ENCODE data around the gene PKNOX2.

Gene PKNOX2

DNA sequence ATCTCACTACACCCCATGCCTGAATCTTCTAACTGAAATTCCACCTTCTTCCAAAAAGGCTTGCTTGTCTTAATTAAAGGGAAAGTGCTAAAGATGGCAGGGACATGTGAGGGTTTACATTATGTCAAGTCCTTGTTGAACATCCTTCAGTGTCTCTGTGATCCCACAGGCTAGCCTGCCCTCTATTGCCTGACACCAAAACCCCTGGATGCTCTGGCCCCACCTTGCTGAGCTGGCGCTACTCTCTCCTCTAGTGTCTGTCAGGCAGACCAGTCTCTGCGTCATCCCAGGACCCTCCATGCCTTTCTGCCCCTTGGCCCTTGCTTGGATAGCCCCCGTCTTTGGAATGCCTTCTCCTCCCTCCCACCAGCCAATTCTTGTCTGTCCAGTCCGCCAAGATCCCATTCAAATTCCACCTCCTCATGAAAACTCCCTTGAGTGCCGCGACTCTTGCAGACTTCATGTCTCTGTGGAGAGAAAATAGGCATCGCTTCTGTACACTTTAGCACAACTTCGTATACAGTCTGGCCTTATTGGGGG is 69.3 kb downstream of the PKNOX2 start:
- no peak for DNase-seq (ENCODE audit: low read depth)

DNA sequence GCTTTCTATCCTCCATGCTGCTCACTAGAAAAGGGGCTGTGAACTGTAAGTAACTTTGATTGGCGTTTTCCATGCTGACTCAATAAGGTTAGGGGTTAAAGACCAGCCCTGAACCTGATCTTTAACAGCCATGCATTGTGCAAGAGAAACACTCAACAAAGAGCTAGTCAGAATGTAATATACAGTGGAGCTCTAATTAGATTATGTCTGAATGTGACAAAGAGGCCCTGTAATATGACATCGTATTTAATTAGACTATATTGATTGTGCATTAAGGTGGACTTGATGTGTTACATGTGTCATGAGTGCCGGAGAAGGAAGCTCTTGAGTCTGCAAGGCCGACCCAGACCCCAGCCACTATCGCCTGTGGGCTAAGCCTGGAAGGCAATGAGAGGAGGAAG is 70.5 kb downstream of the PKNOX2 start:
- no peak for DNase-seq (ENCODE audit: low read depth)

DNA sequence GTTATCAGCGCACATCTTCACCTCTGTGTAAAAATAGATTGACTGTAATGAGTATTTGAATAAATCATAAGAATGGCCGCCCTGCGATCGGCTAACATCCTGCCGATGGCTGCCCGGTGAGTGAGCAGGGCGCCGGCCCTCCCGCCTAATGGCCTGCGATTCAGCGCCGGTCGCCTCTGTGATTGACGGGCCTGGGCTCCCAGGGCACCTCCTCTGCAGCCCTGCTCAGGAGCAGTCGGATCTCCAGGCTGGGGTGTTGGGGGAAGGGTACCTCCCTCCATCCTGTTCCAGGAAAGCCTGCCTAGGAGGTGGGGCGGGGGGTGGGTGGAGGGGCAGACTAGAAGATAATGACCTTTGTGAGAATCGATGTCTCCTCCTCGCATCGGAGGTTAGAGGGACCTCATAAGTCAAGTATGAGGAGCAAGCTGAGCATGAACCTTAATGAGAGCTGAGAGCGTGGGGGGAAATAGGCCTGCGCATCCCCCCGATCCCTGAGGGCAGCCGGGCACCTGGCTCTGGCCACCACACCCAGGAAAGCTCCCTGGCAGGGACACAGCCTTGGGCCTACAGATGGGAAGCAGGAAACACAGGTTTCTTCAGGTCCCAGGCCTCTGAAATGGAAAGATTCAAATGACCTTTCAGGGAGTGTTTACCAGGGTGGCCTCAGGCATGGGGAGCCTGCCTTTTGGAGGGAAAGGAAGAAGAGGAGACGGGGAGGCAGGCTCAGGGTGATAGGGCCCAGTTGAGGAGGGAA is 71.7 kb downstream of the PKNOX2 start:
- DNase-seq (ENCODE audit: low read depth): no peak

DNA sequence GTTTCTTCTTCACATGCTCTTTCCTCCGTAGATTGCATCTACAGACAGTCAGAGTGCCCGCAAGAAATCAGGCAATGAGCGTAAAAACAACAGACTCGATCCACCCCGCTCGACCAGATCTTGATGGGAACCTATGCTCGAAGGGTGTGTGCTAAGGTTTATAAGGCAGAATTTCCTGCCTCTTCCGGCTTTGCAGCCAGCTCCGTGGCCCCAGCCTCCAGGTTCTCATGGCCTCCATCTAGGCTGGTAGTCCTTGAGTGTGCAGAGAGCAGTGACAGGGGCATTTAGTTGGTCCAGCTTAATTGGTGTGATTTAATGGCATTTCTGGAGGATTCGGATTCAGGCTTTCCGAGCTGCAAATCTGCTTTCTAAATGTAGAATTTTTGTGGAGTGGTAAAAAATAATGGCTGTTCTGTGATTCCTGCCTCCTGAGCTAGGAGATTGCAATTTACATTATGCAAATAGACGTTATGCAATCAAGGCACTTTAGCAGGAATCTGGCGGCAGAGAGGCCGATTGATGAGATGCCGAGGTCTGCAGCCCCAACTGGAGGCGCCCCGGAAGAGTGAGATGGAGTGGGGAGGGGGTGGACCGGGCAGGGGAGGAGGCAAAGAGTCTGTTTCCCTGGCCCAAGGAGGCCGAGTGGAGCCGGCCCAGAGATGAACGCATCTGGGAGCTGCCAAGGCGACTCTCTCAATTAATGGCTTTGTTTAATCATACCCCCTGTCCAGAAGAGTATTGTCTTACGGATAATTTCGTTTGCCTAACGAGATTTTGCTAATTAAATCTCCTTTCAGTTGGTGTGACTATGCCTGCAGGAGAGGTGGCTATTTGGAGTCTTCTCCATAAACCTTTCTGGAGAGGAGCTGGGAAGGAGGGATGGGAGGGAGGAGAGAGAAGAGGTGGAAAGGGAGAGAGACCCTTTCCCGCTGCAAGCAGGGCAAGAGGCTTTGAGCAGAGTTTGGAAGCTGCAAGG is 75.3 kb downstream of the PKNOX2 start:
- DNase-seq (ENCODE audit: low read depth): no peak

DNA sequence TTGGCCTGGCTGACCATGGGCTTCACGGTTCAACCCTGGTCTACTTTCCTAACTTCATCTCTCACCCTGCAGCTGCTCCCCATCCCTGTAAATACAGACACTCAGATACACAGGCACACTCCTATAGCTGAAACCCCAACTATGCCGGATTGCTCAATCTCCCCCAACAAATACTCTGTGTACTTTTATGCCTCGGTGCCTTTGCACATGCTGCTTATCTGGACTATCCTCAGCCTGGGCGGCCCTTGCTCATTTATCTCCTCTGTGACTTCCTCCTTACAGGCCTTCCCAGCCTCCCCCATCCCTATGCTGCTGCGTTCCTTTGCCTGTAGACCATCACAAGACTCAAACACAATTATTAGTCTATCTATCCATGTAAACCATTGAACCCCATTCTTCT is 76.6 kb downstream of the PKNOX2 start:
- no peak for DNase-seq (ENCODE audit: low read depth)

DNA sequence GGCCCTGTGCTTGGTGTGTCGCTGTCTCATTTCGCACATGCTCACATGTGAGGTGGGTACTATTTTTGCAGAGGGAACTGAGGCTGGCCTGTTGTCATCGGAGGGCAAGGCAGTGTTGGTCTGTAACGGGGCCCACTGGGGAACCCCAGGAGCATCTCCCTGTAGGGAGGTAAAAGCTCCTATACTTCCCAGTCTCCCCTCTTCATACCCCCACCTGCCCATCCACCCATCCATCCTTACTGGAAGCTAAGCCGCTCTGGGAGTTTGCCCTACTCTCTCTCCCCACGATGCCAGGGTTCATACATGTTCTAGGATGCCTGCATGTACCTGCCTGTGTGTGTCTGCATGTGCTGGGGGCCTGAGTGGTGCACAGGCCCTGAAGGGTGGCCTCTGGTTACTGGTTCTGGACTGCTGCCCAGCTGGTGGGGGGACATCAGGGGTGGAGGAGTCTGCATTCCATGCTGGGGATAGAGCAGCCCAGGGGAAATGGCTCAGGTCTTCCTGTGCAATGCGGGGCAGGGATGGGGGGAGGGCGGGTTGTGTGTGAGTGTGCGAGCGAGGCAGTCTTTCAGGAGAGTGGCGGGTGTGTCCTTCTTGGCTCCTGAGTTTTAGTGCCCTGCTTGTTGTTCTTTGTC is 77.7 kb downstream of the PKNOX2 start:
- no peak for DNase-seq (ENCODE audit: low read depth)

DNA sequence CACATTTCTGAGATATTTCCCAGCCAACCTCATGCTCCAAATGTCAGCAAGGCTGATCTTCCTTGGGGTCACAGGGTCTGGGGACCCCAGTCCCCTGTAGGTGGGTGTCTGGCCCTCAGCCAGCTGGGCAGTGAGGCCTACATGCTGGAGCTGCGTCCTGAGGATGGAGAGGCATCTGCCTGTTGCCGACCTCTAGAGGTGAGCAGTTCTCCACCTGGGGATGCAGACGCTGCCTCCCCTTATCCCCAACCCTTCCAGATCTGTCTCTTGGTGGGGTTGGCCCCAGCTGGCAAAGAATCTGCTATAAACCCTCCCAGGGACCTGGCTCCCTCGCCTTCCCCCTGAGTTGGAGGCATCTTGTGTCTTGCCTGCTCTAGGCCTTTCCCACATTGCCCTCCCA is 79.6 kb downstream of the PKNOX2 start:
- DNase-seq (ENCODE audit: low read depth): no peak

DNA sequence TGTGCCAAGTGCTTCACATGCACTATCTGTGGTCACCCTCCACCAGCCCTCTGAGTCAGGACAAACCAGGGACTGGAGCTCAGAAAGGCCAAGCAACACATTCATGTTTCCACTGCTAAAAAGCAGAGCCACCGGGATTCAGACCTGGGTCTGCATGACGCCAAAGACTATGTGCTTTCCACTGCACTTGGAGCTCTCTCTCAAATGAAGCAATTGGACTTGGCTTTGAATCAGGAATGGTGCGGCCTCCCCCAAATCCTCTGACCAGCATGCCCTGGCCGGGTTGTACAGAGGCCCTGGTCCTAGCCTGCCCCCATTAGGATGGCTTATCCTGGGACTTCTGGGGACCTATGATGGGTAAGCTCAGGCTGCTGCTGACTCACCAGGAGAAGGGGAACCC is 80.7 kb downstream of the PKNOX2 start:
- DNase-seq (ENCODE audit: low read depth): no peak

DNA sequence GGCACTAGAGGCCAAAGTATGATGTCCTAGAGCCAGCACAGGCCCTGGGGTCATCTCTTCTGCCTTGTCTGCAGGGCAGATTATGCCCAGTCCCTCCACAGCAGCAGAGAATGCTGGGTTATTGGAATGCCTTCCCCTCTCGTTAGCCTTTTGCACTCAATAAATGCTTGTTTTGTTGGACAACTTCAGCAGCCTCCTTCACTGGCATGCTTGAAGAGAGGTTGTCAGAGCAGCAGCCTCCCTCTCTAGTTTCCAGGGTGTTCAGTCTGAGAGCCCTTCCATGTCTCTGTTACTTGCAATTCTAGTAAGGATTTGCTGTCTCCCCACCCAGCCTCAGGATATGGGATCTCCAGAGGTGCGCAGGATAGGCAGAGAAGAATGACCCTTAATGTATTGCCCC is 82.9 kb downstream of the PKNOX2 start:
- no peak for DNase-seq (ENCODE audit: low read depth)

DNA sequence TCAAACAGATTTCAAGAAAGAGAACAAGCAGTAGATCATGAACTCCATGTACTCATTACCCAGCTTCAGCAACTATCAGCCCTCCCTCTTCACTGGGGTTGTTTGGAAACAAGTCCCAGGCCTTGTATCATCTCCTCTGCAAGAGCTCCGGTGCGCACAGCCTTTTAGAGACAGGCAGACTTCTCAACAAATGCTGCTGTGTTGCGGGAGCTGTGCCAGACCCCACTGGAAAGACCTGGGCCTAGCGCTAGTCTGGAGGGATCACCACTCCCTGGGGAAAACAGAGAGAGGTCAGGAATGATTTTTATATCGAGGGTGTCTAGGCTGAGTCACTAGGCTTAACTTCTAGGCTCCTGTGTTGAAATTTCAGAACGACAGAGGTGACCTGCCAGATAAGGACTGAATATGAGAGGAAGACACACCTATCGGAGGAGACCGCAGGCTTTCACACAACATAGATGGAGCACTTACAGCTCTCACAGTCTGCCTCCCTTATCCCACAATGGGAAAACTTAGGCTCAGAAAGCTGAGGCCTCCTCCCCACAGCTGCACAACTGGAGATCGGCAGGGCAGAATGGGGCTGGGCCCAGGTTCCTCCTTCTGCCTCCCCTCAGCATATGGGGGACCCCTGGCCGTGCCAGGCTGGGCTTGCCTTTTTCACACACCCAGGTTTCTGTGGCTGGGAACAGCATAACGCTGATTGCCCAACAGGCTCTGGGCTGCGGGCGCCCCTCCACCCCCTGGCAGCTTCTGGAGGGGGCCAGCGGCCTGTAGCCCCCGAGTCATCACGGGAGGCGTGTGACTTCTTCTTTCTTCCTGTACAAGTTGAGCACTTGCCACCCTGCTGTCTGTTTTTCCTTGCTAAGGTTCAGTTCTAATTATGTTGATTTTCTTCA is 86.0 kb downstream of the PKNOX2 start:
- DNase-seq (ENCODE audit: low read depth): no peak

DNA sequence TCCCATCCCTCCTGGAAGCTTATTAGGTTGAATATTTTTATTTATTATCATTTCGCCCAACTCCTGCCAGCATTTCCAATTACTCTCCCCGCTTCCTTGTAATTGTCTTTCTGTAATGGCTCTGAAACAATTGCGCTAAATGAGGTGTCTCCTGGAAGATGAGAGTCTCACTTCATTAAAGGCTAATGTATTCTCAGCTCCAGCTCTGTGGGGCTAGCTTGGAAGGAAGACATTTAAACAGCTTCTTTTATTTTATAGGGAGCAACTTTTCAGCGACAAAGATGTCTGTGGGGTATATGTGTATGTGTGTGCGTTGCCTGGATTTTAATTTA is 86.6 kb downstream of the PKNOX2 start:
- DNase-seq (ENCODE audit: low read depth): no peak

DNA sequence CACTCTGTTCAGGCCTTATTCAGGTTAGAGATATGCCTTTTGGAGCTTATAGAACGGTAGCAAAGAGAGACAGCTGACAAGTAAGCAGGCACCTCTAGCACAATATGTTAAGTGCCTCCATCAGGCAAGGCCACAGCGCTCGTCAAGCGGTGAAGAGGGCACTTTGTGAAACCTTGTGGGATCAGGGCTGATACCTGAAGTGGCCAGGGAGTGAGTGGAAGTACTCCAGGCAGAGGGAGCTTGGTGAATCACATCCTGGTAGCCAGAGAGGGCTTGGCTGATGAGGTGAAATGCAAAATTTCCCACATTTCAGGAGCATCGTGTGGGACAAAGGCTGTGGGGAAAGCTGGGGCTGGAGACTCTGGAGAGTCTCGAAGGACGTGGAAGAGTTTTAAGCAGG is 87.4 kb downstream of the PKNOX2 start:
- no peak for DNase-seq (ENCODE audit: low read depth)

DNA sequence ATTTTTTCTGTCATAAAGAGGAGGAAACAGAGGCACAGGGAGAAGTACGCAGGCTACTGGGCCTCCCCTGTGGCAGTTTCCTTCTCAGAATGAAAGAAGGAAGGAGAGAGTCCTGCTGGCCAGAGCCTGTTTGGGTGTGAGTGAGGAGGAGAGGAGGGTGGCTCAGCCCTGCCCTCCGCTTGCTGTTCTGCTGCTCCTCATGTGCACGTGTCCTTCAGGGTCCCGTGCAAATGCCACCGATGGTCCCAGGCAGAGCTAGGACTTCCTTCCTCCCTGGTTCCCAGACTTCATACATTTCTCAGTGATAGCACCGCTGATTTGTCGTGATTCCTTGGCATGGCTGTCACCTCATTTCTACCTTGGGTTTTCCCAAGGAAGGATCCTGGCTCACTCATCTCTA is 88.7 kb downstream of the PKNOX2 start:
- no peak for DNase-seq (ENCODE audit: low read depth)

DNA sequence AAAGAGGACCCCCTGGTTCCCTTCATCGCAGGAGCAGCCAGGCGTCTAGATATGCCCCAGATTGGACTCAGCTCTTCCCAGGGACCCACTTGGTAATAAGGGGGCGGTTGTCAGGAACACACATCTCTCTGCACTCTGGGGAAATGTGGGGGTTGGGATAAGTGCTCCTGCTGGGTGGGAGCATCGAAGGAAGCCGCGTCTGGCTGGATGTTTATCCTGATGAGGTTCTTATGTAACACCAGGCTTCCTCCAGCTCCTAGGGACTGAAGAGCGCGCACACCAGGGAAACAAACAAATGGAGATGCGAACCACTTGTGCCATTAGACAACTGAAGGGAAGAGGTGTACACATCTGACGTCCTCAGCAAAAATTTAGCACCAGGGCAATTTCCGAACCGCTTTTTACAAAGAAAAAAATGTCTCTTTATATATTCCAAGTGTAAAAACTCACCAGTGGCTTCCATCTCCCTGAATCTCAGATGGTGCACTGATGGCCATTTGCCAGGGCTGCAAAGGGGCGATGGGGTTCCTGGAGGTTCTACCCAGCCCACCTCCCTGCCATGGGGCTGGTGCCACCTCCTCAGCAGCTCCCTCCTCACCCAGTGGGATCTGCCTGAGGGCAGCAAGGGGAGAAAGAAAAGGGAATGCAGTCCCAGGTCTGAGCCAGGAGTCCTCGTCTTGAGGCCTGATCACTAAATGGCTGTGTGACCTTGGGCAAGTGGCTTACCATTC is 89.4 kb downstream of the PKNOX2 start:
- DNase-seq (ENCODE audit: low read depth): no peak

DNA sequence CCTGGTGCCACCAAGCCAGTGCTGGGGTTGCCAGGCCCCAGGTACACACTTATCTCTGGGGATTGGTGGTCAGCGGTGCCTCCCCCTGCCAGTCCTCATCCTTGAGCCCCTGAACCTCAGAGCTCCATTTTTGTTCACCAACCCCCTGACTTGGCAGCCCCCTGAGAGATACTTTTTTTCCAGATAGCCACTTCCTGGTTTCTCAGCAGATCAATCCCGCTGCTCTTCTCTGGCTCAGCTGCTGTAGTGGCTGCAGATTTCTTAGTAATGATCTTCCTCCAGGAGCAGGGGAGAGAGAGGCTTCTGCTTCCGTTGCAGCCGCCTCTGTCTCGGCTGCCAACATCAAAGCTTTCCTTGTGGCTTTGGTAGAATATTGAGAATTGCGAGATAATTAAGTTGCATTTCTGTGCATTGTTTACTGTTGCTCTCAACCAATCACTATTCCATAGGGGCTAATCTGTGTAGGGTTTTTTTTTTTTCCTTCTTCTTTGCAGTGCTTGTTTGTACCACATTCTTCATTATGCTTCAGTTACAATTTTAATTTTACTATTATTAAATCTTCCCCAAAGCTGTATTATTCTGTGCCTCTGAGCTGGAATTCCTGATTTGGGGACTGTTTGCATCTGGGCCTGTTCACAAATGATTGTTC is 92.1 kb downstream of the PKNOX2 start:
- no peak for DNase-seq (ENCODE audit: low read depth)

DNA sequence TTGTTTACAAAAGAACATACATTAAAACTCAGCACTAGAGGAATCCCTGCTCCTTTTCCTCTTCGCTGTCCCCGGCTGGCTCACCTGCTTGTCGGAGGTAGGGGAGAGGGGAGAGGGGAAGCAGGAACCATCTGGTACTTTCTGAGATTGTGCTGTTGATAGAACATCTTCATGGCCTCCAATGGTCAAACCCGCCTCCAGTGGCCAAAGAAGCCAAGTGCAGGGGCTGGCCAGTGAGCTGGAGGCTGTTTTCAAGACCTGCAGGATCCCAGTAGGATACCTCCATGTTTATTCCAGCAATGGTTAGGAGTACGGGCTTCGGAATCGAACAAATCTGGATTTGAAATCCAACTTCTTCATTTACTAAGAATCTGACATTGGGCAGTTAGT is 92.6 kb downstream of the PKNOX2 start:
- DNase-seq (ENCODE audit: low read depth): no peak

DNA sequence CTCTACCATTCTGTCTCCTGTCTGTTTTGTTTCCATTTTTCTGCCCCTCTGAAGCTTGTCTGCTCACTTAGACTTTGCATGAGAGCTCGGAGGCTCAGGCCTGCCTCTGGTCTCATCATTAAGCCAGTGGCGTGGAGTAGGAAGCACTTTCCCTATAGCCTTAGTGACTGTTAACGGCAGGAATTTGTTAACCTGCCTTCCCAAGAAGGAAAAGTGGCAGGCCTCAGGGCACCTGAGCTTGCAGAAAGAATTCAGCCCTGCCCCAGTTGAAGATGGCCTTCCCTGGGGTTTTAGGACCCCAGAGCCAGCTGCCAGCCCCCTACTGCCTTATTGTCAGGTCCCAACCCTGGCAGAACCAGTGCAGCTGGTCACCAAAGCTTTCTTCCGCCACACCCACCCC is 93.2 kb downstream of the PKNOX2 start:
- DNase-seq (ENCODE audit: low read depth): no peak

DNA sequence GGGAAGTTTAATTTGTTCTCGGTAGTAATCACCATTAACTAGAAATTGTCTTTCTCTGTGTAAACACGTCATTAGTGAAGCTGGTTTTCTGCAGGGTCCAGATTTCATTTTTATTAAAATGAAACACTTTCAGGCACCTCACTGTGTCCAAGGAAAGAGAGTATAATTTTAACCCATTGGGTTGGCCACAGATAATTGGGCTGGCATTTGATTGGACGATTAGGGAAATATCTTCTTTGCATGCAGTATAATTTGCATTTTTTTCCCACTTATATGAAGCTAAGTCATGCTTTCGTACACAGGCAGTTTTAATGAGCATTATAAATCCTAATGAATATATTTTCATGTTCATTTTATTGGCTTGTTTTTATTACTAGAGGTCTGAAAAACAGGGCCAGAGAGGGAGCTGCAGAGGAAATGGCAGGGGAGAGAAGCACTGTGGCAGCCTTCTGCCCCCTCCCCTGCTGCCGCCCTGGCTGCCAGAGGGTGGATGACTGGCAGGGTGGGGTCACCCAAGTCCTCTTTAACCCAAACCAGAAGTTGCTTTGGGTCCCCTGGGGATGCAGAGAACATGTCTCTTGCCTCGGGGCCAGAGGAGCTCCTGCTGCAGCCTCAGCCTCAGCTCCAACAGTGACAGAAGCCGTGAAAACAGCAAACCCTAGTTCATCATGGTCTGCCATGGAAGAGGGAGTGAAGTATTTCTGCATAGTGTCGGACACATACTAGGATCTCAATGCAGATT is 93.9 kb downstream of the PKNOX2 start:
- no peak for DNase-seq (ENCODE audit: low read depth)

DNA sequence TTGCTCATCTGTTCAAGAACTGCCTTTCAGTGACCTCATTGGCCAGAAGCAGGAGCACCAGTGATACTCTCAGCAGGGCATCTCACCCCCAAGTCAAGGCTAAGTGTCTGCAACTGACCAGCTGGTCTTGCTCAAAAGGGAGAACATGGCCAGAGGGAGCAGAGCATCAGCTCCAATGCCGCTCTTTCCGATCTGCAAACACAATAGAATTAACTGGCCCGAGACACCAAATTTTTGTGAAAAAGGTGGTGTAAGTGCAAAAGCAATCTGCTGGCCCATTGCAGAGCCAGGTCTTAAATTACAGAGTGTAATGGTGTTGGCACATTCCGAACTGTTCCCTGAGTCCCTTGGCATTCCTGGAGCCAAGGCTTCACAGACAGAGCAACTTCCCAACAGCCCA is 97.0 kb downstream of the PKNOX2 start:
- no peak for DNase-seq (ENCODE audit: low read depth)
